ENCODE measurements around the gene HNRNPA1L2.
"Not testable (repeated sequence)": the region's sequence is repeated elsewhere in the genome, so short reads cannot be mapped to it uniquely, and the experiment has no call there.

The HNRNPA1L2 gene

DNA sequence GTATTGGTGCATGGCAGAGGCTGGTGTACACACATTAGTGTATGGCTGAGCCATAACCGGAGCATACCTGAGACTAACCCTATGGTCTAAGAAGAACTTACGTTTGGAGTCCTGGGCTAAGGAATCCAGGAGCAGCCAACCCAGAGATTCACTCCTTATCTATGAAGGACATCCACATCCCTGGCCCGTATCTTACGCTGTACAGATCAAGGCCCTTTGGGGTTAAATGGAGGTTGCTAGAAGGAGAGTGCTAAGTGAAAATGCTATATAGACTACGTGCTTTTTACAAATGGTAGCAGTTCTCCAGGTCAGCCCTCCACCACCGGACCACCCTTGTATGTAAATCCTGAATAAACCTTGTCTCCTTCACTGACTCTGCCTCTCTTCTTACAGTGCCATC, 8.5 kb downstream of the HNRNPA1L2 start:
- no peak for DNase-seq

GRCh38 chr13:52651897-52652195, 9.6 kb downstream of the HNRNPA1L2 start:
- DNase-seq = peak in 1 of 4 experiments; percentile 52

DNA sequence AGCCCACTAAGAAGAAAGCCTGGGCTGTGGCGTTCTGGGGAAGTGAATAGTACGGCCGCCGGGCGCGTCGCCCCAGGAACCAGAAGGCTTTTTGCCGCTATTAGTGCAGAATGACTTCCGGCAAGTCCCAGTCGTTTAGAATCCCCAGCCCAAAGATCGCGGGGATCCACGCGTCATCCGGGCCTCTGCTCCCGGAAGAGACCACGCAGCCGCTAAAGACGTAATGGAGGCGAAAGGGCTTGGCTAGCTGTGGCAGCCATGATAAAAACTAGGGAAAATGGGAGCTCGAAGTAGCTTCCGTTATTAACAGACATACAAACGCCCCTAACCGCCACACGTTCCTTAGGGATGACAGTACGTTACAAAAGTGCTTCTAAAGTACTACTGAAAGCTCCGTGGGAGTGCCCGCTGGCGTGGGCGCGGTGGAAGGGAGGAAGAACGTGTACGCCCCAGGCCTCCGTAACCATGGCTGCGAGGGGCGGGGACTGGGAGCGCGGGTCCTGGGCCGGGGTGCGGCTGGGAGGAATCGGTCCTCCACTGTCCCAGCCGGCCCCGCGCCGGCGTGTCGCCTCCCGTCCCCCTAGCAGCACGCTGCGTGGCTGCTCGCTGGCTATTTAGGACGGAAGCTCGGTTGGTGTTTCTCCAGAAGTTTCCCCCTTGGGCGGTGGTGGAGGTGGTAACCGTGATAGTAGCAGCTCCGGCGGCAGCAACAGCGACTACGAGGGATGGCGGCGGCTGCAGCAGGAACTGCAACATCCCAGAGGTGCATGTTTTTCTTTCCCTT, 10.2 kb downstream of the HNRNPA1L2 start, which contains the start of gene SUGT1:
SUGT1 (plus strand) TSS at position 641 of the 784 bp plus-strand sequence; CDS start at position 726, 85 bp downstream.
- peak; percentile 89 to 95 (median 92) for DNase-seq

DNA sequence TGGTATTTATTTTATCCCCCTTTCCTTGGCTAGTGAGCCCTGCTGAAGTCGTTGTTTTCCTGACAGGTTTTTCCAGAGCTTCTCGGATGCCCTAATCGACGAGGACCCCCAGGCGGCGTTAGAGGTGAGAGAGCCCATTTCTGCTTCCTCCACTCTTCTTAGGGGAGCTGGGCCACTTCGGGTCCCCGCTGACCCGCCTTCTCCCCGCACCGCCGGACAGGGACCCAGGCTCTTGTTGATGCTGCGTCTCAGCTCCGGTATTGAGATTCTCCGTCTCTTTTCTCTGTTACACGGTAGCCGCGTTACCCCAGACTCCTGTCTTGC, 10.7 kb downstream of the HNRNPA1L2 start:
- DNase-seq = peak in 2 of 4 experiments; percentile 29 to 32

DNA sequence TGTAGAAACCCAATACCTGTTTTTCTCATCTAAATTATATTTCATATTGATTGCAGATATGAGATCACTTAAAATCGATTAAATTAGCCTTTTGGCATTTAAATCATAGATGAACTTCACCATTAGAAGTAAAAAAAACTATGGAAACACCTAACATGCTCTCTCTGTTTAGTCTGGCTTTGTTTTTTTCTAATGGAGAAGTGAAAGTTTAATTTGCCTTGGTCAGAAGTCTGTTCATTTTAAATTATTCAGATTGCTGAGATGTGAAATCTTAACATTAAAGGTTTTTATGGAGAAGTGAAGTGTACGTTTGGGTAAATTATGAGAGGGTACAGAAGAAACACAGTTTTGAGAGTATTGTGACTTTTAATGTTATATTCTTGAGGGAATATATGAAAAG, 17.1 kb downstream of the HNRNPA1L2 start:
- DNase-seq = no peak

DNA sequence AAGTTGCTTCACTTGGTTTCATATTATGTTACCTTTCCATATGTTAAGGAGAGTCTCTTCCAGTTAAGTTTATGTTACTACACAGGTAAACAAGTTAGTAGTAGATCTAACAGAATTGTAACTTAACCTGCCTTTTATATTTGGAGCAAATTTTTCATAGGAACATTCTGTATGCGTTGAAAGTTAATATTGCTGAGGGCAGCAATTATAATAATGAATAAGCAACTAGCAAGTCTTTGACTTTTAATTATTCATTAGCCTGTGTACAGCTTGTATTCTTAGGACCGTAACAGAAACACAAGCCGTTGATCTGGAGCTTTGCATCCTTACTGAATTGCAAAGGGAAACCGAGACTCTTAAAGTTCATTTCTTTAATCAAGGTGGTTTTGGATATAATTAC, 22.0 kb downstream of the HNRNPA1L2 start:
- DNase-seq = no peak

DNA sequence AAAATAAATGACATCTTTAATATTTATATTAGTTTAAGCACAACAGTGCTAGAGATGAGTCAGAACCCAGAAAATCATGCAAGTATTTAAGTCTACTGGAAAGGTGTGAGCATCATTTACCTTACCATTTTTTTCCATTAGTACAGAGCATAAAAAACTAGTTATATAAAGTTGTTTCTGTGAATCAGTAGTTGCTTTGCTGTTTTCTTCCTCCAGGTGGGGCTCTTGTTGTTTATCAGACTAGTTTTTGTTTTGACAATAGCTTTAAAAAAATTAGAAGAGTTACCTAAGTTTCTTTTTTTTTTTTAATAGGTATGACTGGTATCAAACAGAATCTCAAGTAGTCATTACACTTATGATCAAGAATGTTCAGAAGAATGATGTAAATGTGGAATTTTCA, 23.1 kb downstream of the HNRNPA1L2 start:
- DNase-seq = no peak

- no peak for DNase-seq
Measured at GRCh38 chr13:52669677-52670076, 27.4 kb downstream of the HNRNPA1L2 start.

- no peak for DNase-seq
Measured at GRCh38 chr13:52670726-52671125, 28.5 kb downstream of the HNRNPA1L2 start.

DNA sequence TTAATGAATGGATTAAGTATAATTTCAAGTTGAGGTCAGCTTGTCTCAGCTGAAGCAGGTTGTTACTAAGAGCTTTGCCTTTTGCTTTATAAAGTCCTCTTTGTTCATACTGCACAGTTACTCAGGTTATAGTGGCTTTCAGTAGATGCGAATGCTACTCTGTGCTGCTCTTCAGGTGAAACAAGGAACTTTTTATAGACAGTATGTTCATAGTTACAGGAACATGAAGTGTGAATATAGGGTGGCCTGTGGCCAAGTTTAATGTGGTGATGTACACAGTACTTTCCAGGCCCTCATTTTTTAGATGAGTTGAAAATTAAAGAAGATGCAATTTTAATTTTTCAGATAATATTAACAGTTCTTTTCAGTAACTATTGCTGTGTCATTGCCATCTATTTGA, 31.2 kb downstream of the HNRNPA1L2 start:
- no peak for DNase-seq

- DNase-seq = no peak
Measured at GRCh38 chr13:52677823-52678222, 35.6 kb downstream of the HNRNPA1L2 start.

- DNase-seq = not testable (repeated sequence)
Measured at GRCh38 chr13:52685806-52686205, 43.6 kb downstream of the HNRNPA1L2 start.

GRCh38 chr13:52686376-52686775, 44.1 kb downstream of the HNRNPA1L2 start:
- DNase-seq = no peak

Measured in activated CD4-positive, CD25-positive, alpha-beta regulatory T cell (primary cell).